Activated CD4-positive, CD25-positive, alpha-beta regulatory T cell treated with anti-CD3 and anti-CD28 coated beads, Interleukin-2, amount 50 U/mL, for 72 hours (primary cell): ENCODE results near the gene MRPL53.
"Not testable (repeated sequence)": the region's sequence is repeated elsewhere in the genome, so short reads cannot be mapped to it uniquely, and the experiment has no call there.

Experiments
- DNase-seq: peaks from one replicate; pipeline ENCODE4 v3.0.0; 2021

The MRPL53 gene

DNA sequence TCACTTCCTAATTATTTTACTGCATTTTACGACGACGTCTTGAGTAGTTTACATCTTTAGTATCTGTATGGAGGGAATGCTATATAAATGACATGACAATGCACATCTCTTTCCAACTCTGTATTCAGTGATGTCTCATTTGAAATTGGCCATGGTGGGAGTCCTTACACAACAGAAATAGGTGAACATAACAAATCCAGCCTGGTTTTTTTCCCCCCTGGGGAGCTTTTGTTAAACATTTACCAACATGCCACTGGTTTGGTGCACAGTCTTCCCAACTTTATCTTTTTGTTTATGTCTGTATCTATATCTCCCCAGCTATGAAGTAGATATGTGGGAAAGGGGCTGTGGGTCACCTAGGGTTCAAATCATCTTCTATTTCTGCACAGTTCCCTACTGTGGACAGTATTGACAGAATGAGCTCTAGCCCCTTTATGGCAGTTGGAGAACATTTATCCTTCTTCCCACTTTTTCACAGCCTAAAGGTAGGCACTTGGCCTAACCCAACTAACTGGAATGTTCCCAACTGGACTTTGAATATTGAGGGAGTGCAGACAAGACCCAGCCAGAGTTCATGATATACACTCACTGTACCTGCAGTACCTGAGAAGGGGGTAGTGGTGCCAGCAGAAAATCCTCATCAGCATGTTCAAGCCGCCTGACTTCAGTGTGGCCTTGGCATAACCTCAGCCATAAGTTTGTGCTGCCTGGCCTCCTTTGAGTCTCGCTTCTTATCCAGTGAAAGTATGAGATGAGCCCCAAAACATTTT, 25.1 kb downstream of the MRPL53 start:
- DNase-seq, result no peak

DNA sequence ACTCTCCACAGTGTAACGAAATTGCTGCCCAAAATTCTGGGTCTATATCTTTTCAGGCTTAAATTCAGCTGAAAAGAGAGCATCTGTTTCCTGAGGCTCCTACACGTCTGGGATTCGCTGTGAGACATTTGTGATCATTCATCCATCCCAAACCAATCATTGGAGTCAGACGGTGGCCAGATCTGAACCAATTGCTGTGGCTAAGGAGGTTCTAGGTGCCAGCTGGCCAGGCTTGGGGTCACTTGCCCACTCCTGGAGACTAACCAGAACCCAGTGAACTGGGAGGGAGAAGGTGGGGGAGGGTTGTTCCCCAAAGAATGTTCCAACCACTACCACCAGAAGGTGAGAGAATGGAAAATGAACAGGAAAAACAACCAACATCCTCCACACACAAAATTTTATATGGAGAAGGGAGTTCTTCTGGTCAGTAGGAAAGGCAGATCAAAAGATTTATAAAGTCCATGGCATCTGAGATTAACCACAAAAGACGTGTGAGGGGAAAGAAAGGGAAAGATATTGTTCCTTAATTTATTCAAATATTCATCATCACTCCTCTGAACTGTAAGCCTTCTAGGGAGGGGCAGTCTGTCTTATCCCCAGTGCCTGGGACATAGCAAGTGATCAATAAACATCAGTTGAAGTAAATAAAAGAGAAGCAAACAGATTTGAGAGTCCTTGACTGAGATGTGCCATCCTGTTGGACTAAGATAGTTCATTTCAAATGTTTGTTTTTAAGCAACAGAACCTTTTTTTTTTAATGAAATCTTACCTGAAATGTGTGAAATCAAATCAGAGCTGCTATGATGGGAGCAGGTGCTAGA, 27.8 kb downstream of the MRPL53 start:
- no peak for DNase-seq

DNA sequence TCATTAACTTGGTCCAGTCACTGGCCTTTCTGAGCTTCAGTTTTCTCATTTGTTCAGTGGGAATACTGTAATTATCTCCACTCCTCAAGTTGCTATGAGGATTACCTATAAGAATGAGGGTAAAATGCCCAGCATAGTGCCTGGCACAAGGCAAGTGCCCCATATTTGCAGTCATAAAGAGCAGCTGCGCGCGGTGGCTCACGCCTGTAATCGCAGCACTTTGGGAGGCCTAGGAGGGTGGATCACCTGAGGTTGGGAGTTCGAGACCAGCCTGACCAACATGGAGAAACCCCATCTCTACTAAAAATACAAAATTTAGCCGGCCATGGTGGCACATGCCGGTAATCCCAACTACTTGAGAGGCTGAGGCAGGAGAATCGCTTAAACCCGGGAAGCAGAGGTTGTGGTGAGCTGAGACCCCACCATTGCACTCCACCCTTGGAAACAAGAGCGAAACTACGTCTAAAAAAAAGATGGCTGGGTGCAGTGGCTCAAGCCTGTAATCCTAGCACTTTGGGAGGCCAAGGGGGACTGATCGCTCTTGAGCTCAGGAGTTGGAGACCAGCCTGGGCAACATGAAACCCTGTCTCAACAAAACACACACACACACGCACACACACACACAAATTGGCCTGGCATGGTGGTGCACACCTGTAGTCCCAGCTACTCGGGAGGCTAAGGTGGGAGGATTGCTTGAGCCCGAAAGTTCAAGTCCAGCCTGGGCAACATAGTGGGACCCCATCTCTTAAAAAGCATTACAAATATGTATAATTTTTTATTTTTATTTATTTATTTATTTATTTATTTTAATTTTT, 29.8 kb downstream of the MRPL53 start:
- not testable (repeated sequence) for DNase-seq

DNA sequence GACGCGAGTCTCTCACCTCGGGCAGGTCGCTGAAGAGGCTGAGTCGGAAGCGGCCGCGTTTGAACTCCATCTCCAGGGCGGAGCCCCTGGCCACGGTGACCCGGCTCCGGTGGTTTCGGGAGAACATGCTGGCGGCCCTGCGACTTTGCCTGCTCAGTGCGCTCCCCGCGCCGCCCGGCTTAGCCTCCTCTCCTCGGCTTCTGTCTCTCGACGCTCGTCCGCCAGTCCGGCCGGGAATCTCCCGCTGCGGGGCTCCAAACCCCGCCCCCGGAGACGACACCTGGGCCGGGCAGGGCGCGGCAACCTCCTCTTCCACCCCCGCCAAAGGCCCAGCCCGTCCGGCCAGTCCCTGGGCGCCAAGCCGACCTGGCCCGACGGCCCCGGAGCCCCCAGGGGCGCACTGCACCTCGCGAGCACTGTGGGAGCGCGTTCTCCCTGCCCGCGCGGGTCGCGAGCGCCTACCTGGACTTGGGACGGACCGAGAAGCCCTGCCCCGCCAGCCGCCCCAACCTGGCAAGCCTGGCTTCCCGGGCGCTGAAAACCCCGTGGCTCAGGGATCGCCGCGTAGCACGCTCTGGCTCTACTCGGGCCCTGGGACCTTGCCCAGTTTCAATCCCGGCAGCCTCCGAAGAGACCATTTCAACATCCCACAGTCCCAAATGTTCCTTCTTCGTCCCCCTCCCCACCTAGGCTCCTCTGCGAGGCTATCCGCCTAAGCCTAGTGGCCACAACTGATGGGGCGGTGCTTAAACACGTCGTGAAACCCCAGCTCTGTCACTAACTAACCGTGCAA, 30.6 kb downstream of the MRPL53 start, which contains the start of gene RTKN:
TSS of gene RTKN (minus strand) at position 248 of the 793 bp plus-strand sequence. CDS start at position 127, 121 bp downstream.
- DNase-seq, result no peak

DNA sequence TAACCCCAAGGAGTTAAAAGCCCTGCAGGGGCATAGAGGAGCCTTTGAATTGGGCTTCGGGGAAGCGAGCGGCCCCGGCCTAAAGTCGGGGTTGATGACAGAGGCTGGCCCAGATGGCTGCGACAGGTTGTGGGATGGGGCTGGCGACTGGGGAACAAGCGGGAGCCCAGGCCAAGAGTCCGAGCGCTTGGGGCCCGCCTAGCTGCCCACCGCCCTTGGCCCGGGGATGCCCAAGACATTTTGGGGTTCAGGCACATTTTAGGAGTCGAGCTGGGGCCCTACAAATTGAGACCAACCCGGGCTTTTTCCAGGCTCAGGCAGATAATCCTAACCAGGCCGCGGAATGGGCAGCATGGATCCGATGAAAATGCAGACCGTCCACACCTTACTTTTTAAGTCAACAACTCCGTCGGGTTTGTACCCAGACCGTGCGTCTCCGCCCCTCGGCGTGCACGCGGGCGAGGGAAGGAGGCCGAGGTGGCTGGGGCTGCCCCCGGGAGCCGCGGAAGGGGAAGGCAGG, 31.2 kb downstream of the MRPL53 start:
- DNase-seq, result peak; percentile 48

DNA sequence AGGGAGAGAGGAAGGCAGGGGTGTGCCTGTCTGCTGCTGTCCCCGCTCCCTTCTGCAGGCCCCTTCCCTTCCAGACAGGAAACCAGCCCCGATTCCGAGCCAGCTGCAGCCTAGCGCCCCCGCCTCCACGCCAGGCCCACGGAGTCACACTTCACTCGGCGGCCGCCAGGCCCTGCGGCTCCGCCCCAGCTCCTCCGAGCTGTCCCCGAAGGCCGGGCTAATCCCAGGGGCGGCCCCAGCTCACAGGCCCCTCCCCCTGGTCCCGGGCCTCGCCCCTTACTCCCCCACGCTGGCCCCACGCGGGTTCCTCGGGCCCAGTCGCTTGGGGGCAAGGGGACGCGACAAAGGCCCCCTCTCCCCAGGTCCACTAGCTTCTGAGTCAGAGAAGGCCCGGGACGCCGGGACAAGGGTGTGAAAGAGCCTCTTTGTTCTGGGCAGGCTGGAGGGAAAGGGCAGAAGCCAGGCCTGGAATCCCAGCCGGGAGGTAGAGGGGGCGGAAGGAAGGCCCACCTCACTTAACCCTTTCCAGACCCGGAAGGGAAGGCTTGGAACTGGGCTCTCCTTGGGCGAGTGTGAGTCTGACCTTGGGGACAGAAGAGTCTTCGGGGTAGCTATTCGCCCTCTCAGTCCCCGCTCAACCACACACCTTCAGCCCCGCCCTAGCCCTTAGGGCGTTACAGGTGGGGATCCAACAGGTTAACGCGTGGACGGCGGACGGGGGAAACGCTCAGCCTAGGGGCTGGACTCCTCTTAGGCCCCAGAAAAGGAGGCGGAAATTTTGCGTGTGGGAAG, 31.9 kb downstream of the MRPL53 start:
- no peak for DNase-seq

DNA sequence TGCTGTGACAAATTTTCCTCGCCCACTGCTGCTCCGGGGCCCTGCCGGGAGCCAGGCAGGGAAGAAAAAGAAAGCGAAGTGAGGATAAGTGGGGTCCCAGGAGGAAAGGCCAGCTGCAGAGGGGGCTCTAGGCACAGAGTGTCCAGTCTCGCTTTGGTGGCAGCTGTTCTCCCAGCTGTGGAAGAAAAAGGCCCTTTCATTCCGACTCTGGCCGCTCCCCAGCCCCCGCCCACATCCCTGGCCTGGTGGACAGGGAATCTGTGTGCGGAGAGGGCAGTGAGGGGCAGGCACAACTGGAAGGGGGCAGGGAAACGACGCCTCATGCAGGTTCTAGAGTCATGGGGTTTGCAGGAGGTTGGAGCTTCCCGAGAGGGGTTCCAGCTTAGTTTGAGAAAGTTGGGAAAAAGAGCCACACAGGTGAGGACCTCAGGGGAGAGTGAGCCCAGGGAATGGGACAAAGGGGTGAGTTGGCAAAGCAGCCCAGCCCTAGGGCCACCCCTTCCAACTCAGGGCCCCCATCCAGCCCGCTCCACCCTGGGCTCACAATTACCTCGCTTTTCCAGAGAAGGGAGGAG, 32.6 kb downstream of the MRPL53 start:
- no peak for DNase-seq

DNA sequence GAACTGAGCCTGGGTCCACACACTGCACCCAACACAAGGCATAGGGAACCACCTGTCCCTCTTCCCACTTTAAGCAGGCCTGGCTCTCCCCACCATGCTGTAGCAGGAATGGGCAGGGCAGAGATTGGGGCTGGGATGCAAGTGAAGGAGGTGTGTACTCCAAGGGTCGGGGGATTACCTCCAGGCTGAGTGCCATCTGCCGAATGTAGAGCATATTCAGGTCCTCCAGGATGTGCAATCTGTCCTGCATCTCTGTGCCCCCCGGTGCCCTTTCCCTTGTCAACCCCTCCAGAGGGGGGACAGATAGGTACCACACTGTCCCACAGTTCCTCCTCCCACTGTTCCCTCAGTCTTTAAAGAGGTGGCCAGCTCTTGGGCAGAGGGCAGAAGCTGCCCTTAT, 33.1 kb downstream of the MRPL53 start:
- DNase-seq, result no peak

DNA sequence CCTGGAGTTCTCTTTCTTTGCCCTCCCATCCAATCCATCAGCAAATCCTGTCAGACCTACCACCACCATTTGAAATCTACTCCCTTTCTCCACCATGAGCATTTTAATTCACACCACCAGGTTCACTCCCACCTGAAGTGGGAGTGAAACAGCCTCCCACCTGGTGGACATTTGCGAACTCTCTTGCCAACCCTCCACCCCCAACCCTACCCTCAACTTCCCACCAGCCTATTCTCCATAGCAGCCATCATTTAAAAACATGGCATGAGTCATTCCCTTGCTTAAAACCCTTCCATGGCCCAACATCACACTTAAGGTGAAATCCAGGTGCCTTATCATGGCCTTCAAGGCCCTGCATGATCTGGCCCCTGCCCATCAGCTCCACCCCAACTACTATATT, 34.2 kb downstream of the MRPL53 start:
- no peak for DNase-seq

DNA sequence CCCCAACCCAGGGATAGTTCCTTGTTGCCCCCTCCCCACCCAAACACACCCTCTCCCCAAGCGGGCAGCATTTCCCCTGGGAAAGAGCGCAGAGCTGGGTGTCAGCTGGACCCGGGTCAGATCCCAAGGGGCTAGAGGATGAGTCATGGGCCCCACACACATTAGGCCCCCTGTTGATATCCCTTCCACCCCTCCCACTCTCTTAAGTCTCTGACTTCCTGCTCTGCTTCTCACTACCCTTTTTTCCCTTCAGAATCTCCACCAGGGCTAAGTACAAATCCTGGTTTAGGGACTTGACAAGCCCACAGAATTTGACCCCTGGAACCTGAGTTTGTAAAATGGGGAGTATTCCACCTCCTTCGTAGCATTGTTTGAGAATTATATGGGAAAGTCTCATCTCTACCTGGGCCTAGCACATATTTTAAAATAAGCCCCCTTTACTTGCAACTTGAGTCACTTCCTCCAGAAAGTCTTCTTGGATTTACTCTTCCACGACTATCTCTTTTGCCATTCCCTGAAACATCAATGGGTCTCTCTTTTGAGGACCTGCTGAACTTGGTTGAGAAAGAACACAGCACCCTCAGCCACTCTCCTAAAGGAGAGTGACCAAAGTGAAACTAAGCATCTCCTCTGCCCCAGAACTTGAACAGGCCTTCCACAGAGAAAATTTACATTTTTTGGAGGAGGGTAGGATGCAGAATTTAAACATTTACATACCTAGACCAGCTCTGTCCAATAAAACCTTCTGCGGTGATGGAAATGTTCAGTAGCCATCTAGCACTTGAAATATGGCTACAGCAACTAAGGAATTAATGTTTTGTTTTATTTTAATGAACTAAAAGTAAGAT, 35.4 kb downstream of the MRPL53 start:
- no peak for DNase-seq

DNA sequence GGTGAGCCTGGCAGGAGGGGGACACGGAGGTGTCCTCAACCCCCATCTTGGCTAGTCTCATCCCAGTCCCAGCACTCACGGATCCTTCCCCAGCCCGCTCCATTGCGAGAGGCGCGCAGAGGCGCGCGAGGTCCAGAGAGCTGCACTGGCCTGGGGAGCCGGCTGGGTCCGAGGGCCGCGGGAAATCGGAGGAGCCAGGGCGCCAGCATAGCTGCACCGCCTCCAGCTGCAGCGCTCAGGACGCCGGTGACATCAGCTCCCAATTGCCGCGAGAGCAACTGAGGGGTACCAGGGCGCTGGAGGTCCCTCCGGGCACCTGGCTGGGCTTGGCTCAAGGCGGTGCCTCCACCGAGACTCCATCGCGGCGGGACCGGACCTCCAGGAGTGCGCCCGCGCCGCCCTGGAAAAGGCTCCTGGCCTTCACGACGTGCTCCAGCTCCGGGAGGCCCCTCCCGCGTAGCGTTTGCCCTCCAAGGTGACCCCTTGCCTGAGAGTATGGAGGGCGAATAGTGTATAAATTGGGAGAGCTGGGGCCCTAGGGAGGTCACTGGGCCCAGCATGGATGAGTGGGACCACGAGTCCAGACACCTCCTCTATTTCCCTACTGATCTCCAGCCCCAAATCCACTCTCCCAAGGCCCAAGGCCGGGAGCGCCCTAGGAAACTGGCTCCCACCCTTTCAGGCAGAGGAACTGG, 36.2 kb downstream of the MRPL53 start:
- no peak for DNase-seq

DNA sequence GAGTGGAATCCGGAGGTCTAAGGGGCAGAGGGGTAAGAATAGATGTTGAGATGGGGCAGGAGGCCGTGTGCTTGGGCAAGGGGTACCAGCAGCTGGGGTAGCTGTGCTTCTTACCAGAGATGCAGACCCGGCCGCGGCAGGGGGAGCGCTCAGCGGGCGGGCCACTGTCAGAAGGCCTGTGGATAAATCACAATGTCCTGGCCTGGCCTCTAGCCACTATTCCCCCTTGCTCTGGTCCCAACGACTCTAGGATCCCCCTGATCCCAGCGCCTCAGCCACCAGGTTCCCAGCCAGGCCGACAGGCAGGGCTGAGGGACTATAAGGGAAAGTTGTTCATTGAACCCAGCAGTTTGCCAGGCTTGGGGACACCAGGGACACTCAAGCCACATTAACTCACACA, 42.0 kb downstream of the MRPL53 start:
- DNase-seq, result no peak

DNA sequence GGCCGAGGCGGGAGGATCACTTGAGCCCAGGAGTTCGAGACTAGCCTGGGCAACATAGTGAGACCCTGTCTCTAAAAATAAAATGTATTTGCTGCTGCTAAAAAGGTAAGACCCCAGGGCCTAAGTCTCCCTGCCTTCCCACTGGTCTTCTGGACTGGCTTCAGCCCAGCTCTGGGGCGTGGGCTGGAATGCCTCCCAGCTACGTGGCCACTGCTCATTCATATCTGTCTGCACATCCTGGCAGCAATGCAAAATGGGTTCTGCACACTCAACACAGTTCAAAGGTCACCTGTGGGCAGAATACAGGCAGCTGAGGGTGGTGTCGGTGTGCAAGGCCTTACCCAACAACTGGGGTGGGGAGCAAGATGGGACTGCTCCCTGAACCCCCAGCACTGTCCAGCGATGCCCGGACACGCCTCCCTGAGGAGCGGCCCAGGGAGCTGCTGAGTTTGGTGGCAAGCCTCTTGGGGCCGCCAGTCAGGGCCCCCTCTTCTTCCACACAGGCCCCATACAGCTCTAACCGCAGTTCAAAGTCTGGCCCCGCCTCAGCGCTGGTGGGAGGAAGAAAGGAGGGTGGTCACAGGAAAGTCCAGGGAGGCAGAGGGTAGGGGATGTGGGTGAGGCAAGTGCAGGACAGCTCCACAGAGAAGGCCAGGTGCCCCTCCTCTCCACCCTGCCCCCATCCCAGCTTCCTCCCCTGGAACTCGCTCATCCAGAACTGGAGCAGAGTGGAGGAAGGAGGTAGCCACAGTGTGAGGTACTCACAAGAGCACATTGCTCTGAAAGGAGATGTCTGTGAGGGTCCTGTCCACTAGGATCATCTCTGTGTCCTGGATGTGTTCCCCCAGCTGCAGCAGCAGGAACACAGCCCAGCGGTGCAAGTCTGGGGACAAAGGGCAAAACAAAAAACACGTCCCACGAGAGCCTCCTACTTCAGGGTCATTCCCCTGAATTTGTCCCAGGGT, 42.7 kb downstream of the MRPL53 start:
- DNase-seq, result no peak

DNA sequence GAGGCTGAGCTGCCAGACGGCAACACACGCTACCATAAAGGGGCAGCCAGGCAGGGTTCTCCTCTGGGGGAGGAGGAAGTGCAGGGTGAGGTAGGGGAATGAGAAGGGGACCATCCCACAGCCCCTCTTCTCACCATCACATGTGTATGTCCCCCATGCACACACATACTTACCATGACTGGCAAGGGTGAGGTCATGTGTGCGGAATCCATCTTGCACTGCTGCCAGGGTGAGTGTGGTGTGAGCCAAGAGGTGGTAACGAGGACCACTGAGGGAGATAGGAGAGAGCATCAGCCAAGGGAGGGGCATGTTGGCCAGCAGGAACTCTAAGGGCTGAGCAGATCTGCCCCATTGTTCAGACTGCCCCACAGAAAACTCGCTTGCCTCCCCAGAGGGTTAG, 43.8 kb downstream of the MRPL53 start:
- no peak for DNase-seq

DNA sequence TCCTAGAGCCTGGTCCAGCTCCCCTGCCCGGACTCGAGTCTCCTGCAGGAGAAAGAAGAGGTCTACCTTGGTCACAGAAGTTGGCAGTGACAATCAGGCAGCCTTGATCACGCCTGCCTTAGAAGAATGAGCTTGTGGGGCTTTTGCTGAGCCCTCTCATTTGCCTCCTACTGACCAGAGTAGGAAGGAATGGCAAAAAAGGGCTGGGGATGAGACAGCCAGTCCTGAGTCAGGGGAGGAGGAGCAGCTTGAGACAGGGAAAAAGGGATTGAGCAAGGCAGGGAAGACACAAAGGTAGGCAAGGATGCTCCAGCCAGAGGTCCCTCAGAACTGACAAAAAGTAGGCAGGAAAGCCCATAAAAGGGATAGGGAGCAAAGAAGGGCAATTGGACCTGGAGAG, 44.9 kb downstream of the MRPL53 start:
- no peak for DNase-seq

DNA sequence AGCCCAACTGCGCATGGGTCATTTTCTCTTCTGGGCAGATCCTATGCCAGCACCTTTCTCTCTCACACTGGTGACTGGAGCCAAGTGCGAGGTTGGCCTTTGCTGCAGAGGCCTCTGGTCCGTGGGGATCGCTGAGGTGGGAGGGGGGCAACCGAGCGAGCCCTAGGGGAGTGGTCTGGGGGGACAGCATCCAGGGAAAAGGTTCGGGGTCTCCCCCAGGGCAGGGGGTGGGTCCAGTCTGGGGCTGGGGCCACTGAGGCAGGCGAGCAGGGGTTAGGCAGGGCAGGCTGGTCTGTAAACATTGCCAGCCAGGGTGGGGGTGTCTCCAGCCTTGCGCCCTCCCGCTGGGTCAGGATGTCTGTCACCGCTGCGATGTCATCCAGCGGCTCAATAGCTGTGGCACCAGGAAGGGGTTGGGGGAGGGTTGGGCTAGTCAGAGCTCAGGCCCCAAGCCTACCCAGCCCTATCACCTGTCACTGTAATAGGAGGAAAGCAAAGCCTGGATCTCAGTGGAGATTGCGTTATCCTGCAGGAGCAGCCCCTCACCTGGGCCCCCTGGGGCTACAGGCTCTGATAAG, 46.2 kb downstream of the MRPL53 start:
- no peak for DNase-seq

DNA sequence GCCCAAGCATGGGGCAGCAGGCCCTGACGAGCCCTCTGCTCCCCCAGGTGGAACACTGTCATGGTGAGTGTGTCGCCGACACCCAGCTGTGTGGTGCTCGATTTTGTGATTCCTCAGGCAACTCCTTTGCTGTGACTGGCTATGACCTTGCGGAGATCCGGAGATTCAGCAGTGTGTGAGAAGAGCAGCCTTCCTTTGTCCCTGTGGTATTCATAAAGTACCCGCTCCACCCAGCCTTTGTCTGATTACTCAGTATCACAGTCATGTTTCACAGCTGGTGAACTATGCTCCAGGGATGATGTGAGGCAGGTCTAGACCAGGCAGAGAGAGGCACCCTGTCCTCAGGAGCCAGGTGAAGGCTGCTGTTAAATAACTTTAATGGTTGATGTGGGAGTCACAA, 47.0 kb downstream of the MRPL53 start:
- no peak for DNase-seq

DNA sequence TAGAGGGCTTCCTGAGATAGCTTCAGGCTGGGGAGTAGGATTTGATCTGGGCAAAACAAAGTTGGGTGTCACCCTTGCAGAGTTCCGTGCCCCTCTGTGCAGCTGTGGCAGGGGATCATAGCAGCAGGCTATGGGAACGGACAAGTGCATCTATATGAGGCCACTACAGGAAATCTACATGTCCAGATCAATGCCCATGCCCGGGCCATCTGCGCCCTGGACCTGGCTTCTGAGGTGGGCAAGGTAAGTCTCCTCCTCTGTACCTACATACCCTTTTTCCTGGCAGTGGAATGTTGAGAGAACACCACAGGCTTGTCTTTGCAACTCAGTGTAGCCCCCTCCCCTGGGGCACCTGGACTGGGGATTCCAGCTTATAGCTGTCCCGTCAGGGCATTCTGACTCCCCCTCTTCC, 47.5 kb downstream of the MRPL53 start:
- DNase-seq, result no peak
